GM23248 (cell line): Measurements from ENCODE around the gene TRAPPC2.

Source experiments
- EZH2 ChIP-seq: fragments of 200-600 bp; sonication (generic); IDR thresholded peaks from 2 replicates; pipeline ENCODE4 v1.6.1; 2018; ENCODE audit warnings: antibody characterized with exemption, mild to moderate bottlenecking; ENCODE audit not compliant: insufficient read depth, poor library complexity, severe bottlenecking
- EZH2phosphoT487 ChIP-seq: fragments of 200-600 bp; sonication (generic); IDR thresholded peaks from 2 replicates; pipeline ENCODE4 v1.6.1; 2018; ENCODE audit warnings: antibody characterized with exemption, moderate library complexity, mild to moderate bottlenecking, low read depth; ENCODE audit not compliant: insufficient read depth

GRCh38 chrX:13688384-13688957, 45.9 kb downstream of the TRAPPC2 start:
- TF ChIP-seq EZH2phosphoT487 (no peak), EZH2 (no peak)
